HG02642 (cell line): ENCODE data around the gene SHLD2.
"Not testable (repeated sequence)": the region's sequence is repeated elsewhere in the genome, so short reads cannot be mapped to it uniquely, and the experiment has no call there.

ENCODE experiments used
- ATAC-seq: cut with Tn5 transposase; IDR thresholded peaks from one replicate; pipeline ENCODE4 v1.9.1; 2021; ENCODE audit warnings: mild to moderate bottlenecking; ENCODE audit not compliant: unreplicated experiment, poor library complexity

Gene SHLD2

GRCh38 chr10:87094373-87095235, at the start of gene SHLD2, which contains the start of gene GLUD1:
Gene SHLD2, plus strand, starts transcription at chr10:87095206. Its CDS starts 56,149 bp downstream, at chr10:87151355.
Gene GLUD1, minus strand, starts transcription at chr10:87094843. Its CDS starts 74 bp downstream, at chr10:87094769.
- peak; percentile 71 for ATAC-seq

- no peak for ATAC-seq
These were observed 49.5 kb upstream of the SHLD2 start for GRCh38 chr10:87045434-87045938.

- ATAC-seq: no peak
These were observed 41.9 kb upstream of the SHLD2 start for GRCh38 chr10:87053111-87053510.

GRCh38 chr10:87053577-87054181, 41.3 kb upstream of the SHLD2 start:
- ATAC-seq: no peak

GRCh38 chr10:87054373-87055295, 40.4 kb upstream of the SHLD2 start:
- ATAC-seq: no peak

GRCh38 chr10:87058171-87058570, 36.8 kb upstream of the SHLD2 start:
- ATAC-seq: no peak

GRCh38 chr10:87059401-87059800, 35.6 kb upstream of the SHLD2 start:
- ATAC-seq: no peak

- ATAC-seq: no peak
These were observed 34.6 kb upstream of the SHLD2 start for GRCh38 chr10:87060280-87060928.

GRCh38 chr10:87064651-87065050, 30.4 kb upstream of the SHLD2 start:
- no peak for ATAC-seq

- no peak for ATAC-seq
These were observed 28.8 kb upstream of the SHLD2 start for GRCh38 chr10:87066178-87066577.

GRCh38 chr10:87066865-87067264, 28.1 kb upstream of the SHLD2 start:
- no peak for ATAC-seq

GRCh38 chr10:87068281-87068680, 26.7 kb upstream of the SHLD2 start:
- ATAC-seq: no peak

GRCh38 chr10:87072449-87072848, 22.6 kb upstream of the SHLD2 start:
- ATAC-seq: no peak

GRCh38 chr10:87076421-87076820, 18.6 kb upstream of the SHLD2 start:
- not testable (repeated sequence) for ATAC-seq

- no peak for ATAC-seq
These were observed 15.7 kb upstream of the SHLD2 start for GRCh38 chr10:87079106-87079836.

GRCh38 chr10:87080621-87081020, 14.4 kb upstream of the SHLD2 start:
- ATAC-seq: not testable (repeated sequence)

GRCh38 chr10:87081574-87081973, 13.4 kb upstream of the SHLD2 start:
- ATAC-seq: not testable (repeated sequence)

- ATAC-seq: not testable (repeated sequence)
These were observed 12.8 kb upstream of the SHLD2 start for GRCh38 chr10:87082219-87082618.
